GOT3 (cell line): ENCODE data around the gene NCAM1.

Experiments used
- DNase-seq: peaks from one replicate; lab custom pipeline; 2025; ENCODE audit warnings: mixed read lengths; lab: John Stamatoyannopoulos, UW

NCAM1 gene

DNA sequence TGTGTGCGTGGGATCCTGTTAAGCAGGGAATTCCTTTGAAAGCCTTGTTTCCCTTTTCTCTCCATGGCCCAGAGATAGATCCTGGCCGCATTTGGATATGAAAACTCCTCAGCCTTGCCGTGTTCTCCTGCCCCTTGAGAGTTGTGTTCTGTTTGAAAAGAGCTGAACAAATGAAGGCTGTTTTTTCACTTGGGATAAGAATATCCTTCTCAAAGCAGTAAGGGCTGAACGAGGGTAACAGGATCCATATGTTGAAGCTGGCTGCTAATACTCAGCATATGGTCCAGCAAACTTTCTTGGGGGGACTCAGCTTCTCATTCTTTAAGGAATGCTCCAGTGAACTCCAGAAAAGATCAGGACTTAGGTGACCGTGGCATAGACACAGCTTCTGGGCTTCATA, 238.6 kb downstream of the NCAM1 start:
- DNase-seq: no peak

DNA sequence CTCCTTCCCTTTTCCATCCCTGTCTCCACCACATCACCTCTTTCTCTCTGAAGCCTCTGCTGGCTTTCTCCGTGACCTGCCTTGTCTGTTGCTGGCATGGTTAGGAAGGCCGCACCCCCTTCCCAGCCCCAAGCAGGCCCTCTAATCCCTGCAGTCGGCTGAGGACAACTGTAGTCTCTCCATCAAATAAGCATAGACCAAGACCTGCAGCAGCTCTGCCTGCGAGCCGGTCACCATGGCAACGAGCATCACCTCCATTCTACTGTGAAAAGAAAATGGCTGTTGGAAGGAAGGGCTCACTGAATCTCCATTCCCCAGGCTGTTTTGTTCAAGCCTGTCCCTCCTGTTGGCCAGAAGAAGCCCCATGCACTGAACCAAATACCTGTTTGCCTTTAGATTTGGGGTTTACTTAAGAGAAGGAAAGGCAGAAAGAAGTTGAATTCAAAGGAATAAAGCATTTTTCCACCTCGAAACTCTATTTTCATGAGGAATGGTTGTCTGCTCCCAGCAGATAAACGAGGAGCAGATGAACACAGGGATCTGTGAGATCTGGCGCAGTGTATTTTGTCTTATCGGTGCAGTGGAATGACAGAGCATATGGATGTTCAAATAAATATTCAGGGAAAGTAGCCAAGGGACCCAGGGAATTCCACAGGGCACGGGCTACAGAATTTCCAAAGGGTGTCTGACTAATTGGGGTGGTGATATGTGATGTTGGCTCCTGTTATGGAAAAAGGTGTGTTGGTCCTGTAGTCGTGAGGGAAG, 240.0 kb downstream of the NCAM1 start:
- no peak for DNase-seq

DNA sequence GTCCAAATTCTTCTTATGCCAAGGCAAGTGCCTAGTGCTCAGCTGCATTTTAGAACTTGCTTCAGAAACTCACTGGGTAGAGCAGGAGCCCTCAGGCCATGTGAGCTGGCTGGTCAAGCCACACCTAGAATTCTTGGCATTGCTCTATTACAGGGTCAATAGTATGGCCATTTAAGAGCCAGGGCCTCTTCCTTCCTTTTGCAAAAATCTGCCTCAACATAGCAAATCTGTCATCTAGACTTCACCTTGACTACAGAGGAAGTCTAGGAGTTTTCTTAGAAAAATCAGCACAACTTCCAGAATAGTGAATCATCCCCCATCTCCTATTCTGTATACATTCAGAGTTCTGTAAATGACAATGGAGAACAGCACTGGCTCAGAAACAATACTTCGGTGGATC, 241.2 kb downstream of the NCAM1 start:
- no peak for DNase-seq

DNA sequence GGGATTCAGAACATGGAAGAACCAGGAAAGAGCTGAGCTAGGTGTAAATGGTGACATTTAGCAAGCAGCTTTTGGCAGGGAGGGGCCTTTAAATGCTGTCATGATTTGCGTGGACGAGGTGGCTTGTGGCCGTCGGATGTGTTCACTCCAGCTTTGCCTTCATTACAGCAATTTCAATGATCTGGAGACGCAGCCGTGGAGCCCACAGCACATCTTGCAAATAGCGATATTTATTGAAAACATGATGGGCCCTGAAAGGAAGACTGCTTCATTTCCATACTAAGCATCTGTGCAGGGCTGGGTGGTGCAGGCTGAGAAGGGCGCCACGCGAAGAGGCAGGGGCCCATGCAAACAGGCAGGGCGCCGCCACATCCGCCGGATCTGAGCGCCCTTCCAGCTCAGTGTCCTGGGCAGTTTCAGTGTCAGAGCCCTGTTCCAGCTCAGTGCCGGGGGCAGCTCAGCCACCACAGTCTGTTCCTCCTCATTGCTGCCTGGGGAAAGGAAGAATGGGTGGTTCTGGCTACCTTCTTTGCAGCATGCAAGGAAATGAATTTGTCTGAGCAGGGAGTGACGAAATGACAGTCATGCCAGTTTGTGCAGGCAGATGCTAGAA, 242.0 kb downstream of the NCAM1 start:
- DNase-seq: no peak

DNA sequence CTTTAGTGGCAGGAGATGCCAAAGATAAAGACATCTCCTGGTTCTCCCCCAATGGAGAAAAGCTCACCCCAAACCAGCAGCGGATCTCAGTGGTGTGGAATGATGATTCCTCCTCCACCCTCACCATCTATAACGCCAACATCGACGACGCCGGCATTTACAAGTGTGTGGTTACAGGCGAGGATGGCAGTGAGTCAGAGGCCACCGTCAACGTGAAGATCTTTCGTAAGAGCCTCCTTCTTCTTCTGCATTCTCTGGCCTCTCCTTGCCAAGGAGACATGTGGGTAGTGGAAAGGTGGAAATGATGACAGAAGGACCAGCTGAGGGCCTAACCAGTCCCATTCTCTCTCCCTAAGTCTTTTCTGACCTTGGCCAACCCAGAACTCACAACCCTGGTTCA, 243.1 kb downstream of the NCAM1 start:
- no peak for DNase-seq

DNA sequence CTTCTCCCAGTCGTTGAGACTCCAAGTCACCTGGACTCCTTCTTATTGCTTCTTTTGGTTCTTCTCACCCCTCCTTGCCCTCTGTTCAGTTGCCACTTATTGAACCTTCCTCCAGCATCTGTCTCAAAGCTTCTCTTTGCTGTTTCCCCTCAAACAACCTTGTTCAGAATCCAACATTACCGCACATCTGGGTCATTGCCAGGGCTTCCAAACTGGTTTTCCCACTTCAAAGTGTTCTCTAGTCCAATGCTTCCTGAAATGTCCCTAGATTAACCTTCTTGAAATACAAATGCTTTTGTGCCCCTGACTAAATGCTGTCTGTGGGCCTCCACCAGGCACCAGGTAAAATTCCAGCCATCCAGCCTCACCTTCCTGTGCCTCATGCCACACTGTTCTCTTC, 252.3 kb downstream of the NCAM1 start:
- no peak for DNase-seq

DNA sequence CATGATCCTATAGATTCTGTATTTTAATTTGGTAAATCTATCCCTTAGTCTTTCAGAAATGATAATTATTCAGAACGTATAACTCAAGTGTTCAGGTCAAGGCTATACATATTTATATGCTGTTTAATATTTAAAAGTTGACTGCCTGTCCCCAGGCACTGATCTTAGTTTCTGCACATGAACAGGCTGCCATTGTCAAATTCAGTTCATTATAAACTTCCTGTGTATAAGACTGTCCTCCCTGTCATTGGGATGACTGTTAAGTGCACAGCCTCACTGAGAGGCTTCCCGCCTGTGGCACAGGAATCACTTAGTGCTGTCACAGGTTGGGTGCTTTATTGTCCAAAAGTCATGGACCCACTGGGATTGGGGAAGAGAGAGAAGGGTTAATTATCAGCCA, 261.0 kb downstream of the NCAM1 start:
- DNase-seq: no peak

DNA sequence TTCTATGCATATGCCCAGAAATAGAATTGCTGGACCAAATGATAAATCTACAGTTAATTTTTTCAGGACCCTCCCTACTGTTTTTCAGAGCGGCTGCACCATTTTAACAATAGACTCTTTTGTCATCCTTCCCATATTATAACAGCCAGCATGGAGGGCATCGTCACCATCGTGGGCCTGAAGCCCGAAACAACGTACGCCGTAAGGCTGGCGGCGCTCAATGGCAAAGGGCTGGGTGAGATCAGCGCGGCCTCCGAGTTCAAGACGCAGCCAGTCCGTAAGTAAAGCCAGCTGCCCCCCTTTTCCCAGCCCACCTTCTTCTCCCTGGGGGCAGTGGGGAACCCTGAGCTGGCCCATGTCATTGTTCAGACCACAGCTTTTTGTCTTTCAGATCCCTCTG, 273.7 kb downstream of the NCAM1 start:
- no peak for DNase-seq

DNA sequence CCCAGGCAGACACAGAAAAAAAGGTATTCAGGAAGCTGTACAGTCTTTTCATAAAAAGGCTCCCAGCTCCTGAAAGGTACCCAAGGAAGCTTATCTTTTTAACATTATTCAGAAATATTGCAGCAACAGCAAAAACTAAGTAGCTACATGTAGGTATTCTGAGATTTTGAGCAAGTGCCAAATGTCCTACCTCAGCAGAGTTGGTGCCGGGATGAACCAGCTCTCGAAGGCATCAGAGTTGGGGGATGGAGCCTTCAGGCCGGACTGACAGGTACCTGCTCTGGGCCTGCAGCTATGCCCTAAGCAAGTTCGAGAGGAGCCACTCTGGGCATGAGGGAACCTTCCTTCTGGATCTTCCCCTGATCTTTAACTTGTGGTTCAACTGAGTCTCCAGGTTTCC, 276.0 kb downstream of the NCAM1 start:
- DNase-seq: no peak

DNA sequence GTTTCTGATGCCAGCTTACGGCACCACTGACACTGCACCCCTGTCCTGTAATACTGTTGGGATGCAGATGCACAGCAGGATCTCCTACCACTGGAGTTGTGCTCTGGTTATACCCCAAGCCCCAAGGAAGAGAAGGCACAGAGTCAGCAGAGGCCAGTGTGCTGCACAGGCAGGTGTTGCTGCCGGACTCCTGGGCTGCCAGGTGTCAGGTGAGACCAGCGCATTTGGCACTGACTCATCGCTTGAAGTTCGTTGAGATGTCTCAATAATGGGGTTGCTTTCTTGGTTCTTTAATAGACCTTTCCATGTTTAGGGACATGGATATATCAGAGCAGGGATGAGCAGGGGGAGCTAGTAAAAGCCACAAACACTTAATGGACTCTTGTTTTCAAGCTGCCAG, 277.5 kb downstream of the NCAM1 start:
- DNase-seq: no peak

DNA sequence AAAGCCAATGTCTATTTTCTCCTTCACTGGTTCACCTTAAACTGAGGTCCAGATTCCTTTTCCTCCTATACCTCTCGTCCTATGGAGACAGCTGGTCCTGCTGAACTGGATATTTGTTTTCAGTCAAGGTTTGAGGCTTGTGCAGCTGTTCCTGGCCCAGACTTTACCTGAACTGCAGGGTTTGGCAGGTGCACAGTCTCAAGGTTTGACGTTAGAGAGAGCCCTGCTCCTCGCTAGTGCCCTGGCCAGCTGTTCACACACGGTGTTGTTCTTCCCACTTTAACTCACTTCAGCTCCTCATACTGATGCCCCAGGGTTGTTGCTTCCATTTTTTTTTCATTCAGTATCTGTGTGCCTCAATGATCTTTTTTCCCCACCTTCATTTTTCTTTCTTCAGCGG, 279.2 kb downstream of the NCAM1 start:
- no peak for DNase-seq

DNA sequence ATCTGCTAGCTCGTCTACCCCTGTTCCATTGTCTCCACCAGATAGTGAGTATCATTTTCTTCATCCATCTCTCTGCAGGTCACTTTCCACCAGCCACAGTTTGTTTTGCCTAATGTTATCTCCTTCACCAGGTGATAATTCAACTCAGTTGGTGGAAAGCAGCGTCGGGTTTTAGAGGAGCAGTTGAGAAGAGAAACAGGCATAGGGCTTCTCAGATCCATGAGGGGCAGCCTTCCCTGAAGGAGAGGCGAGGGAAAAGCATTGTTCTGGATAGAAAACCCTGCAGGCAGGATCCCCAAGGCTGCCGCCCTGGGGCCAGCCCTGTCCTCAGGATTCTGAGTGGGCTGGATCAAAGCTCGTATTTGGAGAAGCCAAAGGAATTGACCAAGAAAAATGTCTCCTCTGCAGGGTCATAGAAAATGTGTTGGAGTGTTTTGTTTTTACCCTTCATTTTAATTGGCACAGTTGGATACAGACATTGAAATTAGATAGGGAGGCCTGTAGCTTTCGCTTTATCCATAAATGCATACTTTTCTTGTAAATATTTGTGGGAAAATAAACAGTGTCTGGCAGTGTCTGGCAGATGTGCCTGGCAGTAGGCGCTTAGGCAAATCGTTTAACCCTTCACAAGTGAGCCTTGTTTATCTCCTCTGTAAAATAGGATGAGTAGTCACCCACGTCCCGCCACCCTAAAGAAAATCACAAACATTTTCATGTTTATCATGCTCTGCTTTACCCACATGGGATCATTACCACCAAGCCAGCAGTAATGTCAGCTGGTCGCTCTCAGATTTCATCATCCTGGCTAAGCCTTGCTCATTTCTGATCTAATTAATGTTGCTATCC, 279.8 kb downstream of the NCAM1 start:
- no peak for DNase-seq

DNA sequence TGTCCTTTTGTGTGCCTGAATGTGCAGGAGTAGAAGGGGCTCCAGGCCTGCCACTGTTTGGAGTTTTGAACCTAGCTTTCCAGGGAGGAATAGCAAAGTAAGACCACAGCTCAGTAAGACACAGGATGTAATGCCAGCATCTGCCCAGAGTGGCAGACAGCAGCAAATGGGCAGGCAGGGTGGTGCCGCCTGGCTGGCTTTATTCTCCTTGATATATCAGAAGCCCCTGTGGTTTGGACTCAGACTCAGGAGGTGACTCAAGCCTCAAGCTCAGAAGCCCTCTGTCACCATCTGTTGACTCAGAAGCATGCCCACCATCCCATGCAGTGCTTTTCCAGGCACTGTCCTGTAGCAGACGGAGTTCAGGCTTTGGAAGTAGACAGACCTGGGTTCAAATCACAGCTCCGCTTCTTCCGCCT, 280.4 kb downstream of the NCAM1 start:
- DNase-seq: no peak

DNA sequence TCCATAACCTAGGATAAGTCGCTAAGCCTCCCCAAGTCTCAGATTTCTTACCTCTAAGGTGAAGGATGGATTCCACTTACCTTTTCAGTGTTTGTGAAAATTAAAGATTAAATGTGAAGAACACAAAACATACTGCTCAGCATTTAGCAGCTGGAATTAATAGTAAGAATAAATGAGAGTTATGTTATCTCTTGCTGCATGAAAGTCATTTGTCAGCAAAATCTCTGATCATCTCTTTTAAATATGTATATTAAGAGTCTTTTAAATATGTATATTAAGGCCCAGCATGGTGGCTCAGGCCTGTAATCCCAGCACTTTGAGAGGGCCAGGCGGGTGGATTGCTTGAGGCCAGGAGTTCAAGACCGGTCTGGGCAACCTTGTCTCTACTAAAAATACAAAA, 280.8 kb downstream of the NCAM1 start:
- DNase-seq: no peak

DNA sequence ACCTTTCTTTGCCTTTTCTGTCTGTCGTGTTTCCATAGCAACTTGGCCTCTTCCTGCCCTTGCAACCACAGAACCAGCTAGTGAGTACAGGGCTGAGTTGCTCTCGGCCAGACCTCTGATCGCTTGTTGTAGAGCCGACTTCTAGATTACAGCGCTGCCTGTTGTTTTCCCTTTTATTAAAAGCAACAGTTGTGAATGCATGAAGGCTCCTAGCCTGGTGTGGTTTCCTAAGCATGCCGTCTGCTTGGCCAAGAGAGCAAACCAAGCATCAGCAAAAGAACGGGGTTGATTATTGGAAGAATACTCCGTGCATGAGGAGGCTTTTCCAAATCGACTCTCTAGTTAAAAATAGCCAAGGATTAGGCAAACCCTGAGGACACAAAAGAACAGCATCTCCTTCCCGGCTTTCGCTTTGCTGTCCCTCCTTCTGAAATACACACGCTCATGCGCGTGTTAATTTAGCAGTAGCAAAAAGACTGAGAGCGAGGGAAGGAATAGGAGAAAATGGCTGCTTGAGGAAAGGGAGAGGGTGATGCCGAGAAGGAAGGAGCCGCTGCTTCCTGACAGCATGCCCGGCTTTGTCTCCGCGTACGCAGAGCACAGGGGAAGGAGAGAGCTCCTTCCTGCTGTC, 281.7 kb downstream of the NCAM1 start:
- DNase-seq: no peak

DNA sequence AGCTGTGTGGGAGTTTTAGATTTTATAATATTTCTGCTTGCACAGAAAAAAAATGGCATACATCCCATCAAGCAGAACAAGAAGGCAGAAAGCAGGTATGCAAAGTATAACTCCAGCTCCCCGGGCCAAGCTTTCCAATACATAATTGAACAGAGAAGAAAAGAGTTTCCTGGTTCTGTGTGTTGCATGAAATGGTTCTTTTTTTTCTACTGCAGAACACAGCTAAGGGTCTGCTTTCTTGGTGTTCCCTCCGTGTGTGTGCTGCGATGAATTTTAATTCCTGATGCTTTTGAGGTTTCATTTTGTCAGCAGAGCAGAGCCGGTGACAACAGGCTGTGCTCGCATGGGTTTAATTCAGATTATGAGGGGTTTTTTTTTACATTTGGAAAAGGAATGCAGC, 282.5 kb downstream of the NCAM1 start:
- DNase-seq: no peak

DNA sequence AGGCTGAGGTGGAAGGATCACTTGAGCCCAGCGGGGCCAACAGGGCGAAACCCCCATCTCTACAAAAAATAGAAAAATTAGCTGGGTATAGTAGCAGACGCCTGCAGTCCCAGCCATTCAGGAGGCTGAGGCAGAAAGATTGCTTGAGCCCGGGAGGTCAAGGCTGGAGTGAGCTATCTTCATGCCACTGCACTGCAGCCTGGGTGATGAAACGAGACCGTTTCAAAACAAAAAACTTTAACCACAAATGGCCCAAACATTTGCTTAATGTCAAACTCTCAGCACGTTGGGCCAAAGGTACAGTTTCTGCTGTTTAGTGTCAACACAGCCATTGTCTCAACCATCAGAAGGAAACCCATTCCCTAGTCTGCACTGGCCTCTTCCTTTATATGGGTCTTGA, 284.0 kb downstream of the NCAM1 start:
- DNase-seq: no peak

DNA sequence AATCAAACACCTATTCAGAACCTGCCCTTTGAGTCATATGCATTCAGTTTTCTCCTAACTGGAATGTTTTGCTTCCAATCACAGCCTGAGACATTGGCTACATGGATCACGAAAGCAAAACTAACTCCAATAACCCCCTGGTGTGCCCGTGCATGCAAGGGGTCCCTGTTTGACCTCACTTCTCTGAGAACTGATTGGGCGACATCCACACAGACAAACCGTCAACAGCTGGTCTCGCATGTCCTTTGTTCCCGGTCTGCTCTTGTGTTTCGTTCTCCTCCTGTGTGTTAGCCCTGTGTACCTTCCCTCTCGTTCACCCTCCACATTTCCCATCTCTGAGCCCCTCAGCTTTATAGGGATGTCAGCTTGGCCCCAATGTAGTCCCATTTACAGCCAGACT, 286.0 kb downstream of the NCAM1 start:
- no peak for DNase-seq

DNA sequence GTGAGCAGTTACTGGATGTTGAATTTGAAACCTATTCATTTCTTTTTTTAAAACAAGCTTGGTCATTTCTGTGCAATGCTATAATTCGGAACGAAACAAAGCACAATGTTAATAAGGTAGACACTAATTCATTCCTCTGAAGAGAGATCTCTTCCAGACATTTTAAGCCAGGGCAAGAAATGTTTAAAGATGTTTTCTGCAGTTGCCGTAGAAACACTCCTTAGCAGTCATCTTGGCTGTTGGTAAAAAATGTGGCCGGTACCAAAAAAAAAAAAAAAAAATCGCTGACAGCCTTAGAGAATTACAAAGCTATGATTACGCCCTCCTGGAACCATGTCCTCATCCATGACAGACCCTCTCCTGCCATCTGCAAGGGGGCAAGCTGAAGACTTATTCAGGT, 286.7 kb downstream of the NCAM1 start:
- DNase-seq: no peak

DNA sequence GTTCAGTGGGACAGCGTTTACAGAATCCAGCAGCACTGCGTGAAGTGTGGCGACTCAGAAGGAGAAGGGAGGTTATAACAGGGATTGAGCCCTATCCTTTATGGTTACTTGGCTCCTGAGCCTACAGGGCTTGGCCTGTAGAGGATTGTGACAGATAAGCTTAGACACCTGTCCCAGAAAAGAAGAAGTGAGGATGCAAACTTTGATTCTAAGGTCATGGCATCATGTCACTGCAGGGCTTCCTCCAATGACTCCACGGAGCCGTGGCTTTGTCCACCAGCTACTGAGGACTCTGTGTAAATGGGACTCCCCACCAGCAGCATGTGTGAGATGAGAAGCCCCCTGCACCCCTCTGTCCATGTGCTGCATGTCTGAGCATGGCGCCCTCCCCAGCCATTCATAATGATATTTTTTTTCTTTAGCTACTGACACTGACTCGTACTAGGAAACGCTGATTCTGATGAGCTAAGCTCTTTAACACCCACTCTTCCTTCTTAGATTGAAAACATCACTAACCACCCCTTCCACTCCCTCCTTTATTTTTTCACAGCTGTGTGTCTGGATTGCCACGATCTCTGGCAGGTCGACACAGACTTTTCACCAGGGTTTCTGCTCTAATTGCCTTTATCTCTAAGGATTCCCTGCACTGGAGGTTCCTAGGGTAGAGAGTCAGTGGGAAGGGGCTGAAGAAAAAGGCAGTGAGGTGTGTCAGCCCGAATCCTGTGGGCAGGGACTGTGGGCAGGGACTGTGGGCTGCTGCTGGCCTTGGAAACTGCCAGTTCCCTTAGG, 287.7 kb downstream of the NCAM1 start:
- no peak for DNase-seq

DNA sequence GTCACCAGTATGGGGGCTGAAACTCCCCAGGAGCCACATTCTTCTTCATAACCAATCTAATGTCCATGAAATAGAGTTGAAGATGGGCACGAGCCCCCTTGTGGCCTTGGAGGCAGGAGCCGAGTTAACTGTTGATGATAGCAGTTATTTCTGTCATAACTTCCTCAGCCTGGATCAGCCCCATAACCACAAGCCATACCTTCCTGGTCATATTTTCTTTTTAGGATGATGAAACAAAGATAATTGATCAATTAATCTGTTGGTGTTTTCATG, 288.2 kb downstream of the NCAM1 start:
- no peak for DNase-seq

DNA sequence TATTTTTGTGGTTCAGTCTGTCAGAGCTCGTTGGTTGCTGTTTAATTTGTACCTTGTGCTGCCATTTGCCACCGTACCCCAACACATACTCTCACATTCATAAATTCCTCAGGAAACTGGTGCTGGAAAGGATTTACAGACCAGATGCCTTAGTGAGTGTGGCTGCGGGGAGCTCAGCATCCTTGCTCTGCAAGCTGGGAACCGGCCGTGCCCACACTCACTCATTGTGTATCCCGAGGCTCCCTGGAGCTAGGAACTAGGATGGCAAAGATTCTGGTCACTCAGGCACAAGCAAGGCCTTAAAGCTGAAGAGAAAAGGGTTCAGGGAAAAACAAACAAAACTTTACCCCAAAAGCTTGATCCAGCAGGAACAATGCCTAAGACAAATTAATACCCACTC, 288.6 kb downstream of the NCAM1 start:
- no peak for DNase-seq
